EL (cell line): ENCODE data around the gene TNIK.

Experiments
- DNase-seq: peaks from one replicate; pipeline ENCODE4 v3.0.0-alpha.2; 2016

TNIK gene

DNA sequence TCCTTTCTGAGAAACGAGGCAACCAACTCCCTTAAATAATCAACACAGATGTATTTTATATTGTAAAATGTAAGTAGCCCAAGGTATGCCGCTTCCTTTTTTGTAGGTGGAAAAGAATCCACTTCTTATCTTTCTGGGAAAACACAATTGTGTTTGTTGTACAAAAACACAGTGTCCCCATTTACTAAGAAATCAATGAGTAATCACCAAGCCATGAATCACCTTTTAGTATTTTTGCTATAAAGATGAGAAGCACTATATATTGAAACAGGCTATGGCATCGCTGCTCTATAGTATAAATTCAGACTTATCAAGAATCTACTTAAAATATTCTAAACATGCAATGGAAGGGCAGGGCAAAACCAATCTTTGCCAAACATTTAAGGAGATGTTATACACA is 104.0 kb downstream of the TNIK start:
- DNase-seq: no peak

DNA sequence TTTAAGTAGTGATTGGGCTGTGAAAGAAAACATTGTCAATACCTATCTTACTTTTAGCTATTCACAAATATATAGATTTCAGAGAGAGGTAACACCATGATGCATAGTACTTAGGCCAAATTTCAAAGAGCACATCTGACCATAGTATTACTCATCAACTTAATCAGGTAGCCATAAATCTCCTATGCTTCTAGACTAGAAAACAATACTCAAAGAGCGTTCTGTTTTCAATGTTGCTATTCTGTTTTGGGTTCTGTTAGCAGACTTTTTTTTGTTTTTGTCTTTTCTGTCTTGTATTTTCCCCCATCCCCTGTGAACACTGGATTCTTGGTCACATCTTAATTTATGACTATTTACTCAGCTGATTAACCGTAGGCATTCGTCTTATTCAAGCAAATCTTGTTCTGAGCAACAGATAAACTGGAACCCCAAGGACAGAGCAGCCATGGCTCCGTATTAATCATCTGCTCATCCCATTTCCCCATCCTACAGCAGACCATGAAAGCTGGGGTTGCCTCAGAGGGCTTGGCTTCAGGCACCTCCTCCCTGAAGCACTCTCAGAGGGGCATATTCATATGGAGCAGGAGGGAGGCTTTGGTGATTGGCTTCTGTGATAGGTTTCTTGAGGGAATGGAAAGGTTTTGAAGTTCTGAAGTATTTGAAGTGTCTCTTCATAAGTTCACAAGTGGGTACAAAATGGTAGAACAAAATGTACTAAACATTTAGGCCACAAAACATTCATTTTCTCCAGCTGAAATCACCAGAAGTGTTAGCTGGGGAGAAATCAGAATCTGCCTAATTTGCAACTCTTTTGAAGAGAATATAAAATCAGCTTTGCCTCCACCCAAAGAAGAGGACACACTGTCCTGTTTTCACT is 105.3 kb downstream of the TNIK start:
- no peak for DNase-seq

DNA sequence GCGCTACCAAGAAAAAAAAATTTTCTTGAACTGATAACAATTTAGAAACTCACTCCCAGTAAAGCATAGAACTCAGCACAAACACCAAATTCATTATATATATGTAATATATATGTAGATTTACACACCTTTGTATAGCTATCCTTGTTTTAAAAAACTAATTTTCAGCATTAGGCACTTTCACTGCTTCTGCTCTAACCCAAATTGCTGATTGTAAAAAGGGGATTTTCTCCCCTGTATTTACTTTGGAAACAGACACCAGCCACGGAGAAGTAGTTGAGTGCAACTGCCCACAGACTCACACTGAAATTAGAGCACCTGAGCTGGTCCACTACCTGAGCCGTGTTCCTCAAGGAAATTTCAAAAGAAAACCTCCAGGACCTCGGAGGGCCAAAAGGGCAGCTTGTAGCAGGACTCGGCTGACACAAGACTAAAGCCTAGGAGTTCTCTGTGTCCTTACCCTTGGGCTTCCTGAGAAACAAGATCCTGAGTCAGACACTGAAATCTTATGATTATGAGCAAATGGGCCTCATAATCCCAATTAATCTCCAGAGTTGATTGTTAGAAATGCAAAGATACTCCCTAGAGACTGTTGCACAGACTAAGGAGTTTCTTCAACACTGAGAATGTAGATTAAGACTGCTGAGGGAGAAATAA is 106.0 kb downstream of the TNIK start:
- no peak for DNase-seq

DNA sequence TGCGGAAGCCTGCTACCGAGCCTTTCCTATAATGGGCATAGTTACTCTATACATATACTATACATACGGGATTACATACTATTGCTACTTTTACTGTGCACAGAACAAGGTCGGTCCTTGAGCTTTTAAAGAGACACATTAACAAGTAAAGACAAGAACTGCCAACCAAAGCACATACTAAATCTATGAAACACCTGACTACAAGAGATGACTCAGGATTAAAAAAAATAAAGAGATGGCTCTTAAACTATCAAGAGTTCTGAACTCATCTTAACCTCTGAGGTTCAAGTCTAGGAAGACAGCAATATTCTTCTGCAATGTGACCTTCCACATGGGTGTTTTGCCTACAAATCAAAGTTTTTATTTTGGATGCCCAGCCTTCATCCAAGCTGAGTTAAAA is 106.8 kb downstream of the TNIK start:
- peak; percentile 19 for DNase-seq

DNA sequence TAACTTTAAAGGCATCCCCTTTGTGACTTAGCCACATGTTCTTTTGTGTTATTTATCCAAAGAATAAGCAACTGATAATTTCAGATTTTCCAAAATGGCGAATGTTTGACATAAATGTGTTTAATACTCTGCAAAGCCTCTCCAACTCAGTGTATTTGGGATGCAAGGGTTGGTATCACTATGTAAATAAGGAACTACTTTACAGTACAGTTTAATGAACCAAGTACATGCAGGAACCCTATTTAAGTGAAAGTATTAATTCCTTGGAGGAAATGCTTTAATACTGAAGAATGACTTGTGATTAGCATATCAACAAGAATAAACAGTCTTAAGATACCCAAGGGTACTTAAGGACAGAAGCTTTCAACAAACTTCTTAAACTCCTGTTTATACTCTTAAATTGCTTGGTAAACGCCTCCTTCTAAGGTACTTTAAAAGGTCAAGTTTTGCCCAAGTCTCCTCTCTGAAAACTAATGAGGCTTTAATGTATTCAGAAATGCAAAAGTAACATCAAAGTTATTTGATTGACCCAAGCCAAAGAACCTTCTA is 107.7 kb downstream of the TNIK start:
- DNase-seq: no peak

DNA sequence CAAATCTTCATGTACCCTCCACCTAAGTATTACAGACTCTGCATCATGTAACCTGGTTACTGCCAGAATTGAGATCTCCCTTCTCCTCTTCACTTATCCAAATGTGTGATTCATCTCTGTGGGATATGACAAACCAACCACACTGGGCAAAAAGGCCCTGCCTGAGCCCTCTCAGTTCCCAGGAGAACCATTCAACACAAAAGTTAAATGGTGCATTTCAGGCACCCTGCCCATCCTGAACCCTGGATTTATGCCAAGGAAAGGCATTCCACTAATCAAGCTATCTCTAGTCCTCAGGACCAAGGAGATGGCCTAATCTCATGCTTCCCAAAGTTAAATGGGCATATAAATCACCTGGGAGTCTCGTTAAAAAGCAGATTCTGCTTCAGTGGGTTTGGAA is 108.5 kb downstream of the TNIK start:
- peak; percentile 96 for DNase-seq

DNA sequence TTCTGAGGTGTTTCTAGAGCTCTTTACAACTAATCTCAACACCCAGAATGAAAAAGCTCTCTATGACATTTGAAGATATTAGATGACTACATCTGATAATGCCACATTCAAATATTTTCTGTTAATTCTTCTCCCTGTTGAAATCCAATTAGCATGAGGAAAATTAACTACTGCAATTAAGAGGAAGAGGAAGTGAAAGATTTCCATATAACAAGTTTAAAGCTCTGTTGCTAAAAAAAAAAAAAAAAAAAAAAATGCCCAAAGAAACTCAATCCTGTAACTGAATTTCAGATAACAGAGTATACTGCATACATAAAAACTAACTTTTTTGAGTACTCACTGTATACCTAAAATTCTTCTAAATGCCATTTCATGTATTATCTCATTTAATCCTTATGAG is 109.8 kb downstream of the TNIK start:
- no peak for DNase-seq

DNA sequence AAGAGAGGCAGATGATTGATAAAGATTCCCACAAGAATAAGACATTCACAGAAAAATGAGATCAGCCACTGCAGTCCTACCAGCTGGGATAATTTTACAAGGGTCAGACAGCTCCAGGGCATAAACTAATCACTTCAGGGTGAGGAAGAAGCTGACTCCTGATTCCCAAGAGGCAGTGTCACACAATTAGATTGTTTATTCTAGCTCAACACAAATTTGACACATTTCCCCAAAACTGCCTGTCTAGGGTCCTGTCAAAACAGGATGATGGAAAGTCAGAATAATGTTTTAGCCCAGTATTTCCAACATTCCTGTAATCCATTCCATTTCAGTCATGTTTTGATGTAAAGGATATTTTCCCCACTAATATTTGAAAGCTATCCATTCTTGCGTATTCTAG is 110.8 kb downstream of the TNIK start:
- peak; percentile 86 for DNase-seq

DNA sequence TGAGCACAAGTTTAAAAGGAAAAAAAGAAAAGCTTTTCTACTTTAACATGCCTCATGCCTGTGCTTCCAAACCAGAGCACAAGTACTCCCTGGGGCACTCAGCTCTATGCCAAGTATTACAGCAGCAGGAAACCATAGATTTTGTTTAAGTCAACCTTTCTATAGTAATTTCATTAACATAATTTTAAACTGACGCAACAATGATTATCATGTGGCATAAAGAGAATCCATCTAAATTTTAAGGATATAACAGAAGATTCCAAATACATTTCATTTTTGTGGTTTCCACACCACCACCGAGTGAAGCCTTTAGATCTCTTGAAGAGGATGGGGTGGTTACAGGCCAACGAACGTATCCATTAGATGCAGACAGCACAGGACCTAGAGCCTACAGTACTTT is 112.1 kb downstream of the TNIK start:
- peak; percentile 52 for DNase-seq

DNA sequence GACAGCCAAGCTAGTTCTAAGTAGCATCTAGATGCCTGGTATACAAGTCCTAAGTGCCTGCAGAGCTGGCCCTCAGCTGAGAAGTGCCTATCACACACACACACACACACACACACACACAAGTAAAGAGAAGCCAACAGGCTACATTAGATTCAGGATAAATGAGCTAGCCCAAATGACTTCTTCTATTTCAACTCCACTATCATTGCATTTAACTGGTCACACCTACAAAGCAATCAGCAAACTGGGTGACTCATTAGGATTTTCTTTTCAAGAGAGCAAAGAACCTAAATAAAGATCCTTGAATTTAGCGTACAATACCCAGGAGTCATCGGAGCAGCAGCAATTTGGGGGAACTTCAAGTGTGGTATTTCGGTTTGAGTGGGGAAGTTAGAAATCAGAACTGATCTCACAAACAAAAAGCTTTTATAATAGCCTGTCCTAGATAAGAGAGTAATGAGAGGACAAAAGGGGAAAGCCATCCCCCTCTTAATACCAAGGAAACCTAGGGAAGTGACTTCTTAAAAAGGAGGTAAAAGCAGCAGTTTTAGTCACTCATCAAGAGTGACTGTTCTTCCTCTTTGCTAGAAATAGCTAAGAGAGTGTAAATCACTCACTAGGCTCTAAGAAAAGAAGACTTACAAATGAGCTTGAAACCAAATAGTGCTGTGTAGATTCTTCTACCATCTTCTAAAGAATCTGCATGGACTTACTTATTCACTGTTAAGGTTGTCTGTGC is 112.7 kb downstream of the TNIK start:
- no peak for DNase-seq

DNA sequence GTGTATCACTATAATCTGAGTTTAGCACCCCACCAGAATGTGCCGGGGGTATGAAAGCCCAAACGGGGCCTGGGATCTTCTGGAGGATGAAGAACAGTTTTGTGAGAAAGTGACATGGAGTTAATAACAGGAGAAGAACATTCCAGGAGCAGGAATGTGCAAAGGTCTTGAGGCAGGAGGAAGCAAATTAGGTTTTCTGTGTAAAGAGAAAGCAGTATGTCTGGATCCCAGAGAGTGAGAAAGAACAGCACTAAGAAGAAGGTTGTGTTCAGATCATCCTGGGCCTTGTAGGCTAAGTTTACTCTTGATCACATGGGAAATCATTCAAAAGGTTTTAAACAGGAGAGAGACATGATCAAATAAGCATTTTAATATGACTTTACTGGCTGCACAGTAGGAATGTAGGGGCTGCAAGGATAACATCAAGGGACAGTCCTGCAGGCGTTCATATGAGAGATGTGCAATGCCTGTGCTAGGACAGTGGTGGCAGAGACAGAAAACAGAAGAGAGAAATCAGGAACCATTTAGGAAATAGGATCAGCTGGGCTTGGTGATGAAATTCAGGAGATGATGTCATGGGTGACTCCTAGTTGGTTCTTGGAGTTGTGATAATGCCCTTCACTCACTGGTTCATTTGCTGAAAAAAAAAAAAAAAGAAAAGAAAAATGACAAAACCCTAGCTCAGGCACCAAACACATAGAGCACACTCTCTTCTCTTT is 113.5 kb downstream of the TNIK start:
- peak; percentile 24 for DNase-seq

DNA sequence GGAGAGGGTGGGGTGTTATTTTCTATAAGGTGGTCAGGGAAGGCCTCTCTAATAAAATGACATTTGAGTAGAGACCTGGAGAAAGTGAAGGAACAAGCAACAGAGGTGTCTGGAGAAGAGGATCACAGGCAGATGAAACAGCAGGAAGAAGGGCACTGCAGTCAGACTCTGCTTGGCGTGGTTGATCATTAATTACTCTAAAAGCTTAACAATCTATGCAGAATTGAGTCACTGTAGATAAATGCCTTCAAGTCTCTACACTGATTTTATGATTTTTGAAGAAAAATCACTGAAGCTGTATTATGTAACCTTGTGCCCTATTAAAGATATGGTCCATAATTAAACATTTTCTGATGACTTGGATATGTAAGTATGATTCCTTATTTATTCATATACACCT is 114.2 kb downstream of the TNIK start:
- DNase-seq: no peak

DNA sequence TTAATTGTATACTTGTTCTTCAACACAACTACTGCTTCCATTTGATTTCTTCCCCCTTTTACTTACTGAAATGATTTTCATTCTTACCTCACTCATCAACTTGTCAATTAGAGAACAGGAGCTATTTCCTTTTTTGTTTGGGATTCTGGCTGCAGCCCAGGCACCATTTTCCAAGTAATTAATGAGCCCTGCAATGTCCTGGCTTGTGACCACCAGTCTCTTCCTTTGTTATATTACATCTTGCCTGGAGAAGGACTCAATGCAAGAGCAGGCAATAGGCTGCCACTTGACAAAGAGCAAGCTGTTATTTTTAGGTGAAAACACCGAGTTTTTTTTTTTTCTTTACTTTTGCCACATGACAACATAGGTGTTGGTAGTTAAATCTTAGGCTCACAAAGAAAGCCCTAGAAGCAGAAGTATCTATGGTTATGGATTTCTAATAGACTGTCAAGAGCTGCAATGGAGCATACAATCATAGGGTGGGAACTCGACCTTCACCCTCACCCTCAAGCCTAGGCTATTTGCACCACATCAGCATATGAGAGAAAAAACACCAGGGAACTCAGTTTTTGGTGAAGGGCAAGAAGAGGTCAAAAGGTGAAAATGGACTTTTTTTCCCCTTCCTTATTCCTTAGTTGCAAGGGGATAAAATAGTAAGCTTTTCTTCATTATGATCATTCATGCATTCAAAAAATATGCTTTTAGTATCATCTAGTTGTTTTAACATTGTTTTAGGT is 114.9 kb downstream of the TNIK start:
- DNase-seq: no peak

DNA sequence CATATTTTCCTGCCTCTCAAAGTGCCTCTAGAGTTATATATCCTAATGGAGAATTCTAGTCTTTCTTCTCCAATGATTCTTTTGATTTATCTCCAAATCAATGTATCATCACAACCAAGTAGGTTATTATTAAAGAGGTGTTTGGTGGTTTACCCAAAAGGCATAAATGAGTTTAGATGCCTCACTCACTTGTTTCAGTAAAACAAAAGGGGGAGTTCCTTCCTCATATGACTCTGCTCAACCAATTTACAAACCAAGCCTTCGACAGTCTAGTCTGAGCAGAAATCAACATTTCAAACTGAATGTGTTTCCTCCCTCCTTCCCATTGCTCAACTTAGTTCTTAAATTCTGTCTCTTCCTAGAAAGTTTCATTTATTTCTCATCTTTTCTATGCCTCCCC is 116.5 kb downstream of the TNIK start:
- no peak for DNase-seq

DNA sequence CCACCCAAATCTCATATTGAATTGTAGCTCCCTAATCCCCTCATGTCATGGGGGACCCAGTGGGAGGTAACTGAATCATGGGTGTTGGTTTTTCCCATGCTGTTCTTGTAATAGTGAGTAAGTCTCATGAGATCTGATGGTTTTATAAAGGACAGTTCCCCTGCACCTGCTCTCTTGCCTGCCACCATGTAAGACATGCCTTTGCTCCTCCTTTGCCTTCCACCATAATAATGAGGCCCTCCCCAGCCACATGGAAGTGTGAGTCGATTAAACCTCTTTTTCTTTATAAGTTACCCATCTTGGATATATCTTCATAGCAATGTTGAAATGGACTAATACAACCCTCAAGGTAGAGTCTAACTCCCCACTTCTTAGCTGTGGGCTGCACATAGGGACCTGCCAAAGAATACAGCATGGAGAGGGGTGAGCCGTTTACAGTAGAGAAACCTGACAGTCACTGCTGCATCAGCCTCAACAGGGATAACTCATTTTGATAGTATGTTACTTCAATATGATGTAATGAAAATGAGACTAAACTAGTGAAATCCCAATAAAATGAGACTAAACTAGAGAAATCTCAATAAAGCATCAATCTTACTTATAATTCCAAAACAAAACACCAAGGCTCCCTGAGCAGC is 117.3 kb downstream of the TNIK start:
- no peak for DNase-seq

DNA sequence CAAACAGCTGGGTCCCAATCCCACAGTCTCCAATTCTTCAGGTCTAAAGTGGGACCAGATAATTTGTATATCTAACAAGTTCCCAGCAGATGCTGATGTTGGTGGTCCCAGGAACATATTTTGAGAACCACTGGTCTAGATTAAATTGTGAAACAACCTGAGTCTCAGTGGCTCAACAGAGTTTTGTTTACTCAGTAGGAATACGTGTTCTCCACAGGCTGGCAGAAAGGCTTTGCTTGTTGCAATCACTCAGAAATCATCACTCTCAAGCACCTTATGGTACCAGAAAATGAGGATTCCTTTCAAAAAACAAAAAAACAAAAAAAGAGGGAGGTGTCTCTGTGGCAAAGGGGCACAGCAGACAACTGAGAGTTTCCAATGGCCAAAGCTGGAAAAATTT is 118.0 kb downstream of the TNIK start:
- no peak for DNase-seq

DNA sequence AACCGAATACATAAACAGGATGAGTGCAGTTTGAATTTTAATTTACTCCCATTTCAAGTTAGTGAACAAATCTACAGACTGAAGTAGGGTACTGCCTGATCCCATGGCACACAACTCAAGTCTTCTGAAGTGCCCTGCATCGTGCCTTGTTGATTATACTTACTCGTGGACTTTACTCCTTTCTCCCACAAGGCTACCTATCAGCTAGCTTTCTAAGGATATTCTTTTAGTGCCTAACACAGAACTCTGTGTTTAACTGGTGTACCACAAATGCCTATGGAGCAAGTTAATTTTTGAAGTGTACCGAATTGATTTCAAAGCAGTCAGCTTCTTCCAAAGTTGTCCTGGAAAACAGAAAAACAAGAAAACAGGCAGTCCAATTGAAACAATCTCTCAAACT is 119.8 kb downstream of the TNIK start:
- DNase-seq: no peak

DNA sequence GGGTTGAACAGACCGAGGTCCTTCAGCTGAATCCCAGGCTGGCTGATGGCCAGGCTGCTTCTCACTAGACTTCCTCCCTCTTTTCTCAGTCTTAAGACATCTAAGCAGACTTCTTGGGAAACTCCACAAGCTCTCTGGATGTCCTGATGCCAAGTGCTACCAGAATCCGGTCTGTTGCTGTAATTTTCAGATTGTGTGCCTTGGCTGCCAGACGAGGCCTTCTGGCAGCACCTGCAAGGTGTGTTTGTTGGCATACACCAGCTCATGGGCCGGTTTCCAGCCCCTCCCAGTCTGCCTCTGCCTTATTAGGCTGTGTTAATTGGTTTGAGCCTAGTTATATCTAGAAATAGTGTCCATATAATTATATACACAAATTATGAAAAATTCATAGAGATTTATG is 120.6 kb downstream of the TNIK start:
- DNase-seq: no peak

DNA sequence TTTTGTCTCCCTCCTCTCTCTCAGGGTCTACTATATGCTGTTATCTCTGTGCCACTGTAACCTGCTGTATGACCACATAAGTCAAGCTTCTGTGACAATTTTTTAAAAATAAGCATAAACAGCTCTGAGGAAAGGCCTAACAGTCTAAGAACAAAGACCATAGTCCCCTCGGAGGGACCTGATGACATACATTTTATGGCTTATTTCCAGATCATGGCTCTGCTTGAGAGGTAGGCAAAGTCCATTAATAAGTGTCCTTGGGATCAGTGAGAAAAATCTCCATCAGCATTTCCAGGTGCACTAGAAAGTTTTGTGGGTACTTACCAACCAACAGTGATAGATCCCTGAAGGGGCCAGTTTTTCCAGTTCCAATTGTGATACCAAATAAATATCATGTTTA is 123.8 kb downstream of the TNIK start:
- no peak for DNase-seq

DNA sequence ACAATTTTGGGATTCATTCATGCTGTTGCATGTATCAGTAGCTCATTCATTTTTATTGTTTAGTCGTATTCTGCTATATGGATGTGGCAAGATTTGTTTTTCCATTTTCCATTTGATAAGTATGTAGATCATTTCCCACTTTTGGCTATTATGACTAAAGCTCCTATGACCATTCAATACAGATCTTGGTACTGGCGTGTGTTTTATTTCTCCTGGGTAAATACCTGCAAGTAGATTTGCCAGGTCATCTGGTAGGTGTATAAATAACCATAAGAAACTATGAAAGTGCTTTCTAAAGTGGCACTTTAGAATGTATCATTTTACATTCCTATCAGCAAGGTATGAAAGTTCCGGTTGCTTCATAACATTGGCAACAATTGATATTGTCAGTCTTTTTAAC is 124.6 kb downstream of the TNIK start:
- DNase-seq: no peak

DNA sequence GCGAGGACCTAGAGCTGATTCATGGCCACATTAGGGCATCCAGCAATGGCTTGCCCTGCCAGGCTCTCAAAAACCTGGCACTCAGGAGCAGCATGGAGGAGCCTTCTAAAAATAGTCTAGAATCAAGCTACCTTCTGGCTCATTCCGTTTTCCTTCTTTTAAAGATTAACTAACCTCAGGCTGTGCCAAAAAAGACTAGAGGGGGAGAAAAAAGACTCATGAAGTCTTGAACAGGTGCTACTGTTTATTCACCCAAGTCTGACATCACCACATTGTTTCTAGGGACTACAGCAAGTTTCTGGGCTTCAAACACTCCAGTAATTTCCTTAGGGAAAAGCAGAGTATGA is 125.8 kb downstream of the TNIK start:
- no peak for DNase-seq
